H9 (cell line): ENCODE measurements around the gene PLEKHD1. TPM values are rescaled to one million over a fixed set of nuclear protein-coding genes. Genes with fewer than 3 reads are reported as not detected.

Experiments
- DNase-seq: peaks from one replicate; pipeline ENCODE4 v3.0.0-alpha.2; 2017
- H2AFZ ChIP-seq: one replicate; pipeline ENCODE4 v1.6.1; 2013; ENCODE audit warnings: mild to moderate bottlenecking, low read length, control low read depth, moderate library complexity
- H2AK5ac ChIP-seq: 2 replicates; pipeline ENCODE4 v1.6.1; 2013; ENCODE audit warnings: low read length, control low read depth, mixed read lengths; ENCODE audit not compliant: insufficient read length
- H2BK120ac ChIP-seq: one replicate; pipeline ENCODE4 v1.6.1; 2013; ENCODE audit warnings: low read depth, mild to moderate bottlenecking, low read length, control low read depth, inconsistent platforms; ENCODE audit not compliant: poor library complexity, severe bottlenecking
- H2BK12ac ChIP-seq: 2 replicates; pipeline ENCODE4 v1.6.1; 2013; ENCODE audit warnings: low read length, control low read depth, mixed read lengths, low read depth; ENCODE audit not compliant: insufficient read length
- H2BK15ac ChIP-seq: 2 replicates; pipeline ENCODE4 v1.6.1; 2013; ENCODE audit warnings: low read depth, low read length, control low read depth
- H2BK20ac ChIP-seq: one replicate; pipeline ENCODE4 v1.6.1; 2013; ENCODE audit warnings: low read depth, mild to moderate bottlenecking, low read length, control low read depth, inconsistent platforms; ENCODE audit not compliant: poor library complexity, severe bottlenecking
- H2BK5ac ChIP-seq: 2 replicates; pipeline ENCODE4 v1.6.1; 2013; ENCODE audit warnings: low read length, control low read depth, mixed read lengths; ENCODE audit not compliant: insufficient read length
- H3K14ac ChIP-seq: 2 replicates; pipeline ENCODE4 v1.6.1; 2013; ENCODE audit warnings: low read length, control low read depth; ENCODE audit not compliant: insufficient read depth
- H3K18ac ChIP-seq: 2 replicates; pipeline ENCODE4 v1.6.1; 2013; ENCODE audit warnings: low read depth, mild to moderate bottlenecking, mixed read lengths, low read length, control low read depth; ENCODE audit not compliant: insufficient read length
- H3K23ac ChIP-seq: 2 replicates; pipeline ENCODE4 v1.6.1; 2013; ENCODE audit warnings: low read length, control low read depth, mixed read lengths, low read depth; ENCODE audit not compliant: insufficient read length
- H3K23me2 ChIP-seq: 2 replicates; pipeline ENCODE4 v1.6.1; 2013; ENCODE audit warnings: low read depth, mild to moderate bottlenecking, mixed read lengths, low read length, control low read depth; ENCODE audit not compliant: insufficient read length, poor library complexity, severe bottlenecking
- H3K27ac ChIP-seq: 2 replicates; pipeline ENCODE4 v1.5.1; 2013; ENCODE audit warnings: low read length, control low read depth, mixed read lengths, low read depth; ENCODE audit not compliant: insufficient read length
- H3K27me3 ChIP-seq: 2 replicates; pipeline ENCODE4 v1.6.1; 2013; ENCODE audit warnings: low read length, control low read depth, inconsistent platforms; ENCODE audit not compliant: insufficient read depth
- H3K4ac ChIP-seq: 2 replicates; pipeline ENCODE4 v1.6.1; 2013; ENCODE audit warnings: low read depth, mild to moderate bottlenecking, control low read depth, inconsistent platforms, low read length, moderate library complexity
- H3K4me1 ChIP-seq: 2 replicates; pipeline ENCODE4 v1.6.1; 2013; ENCODE audit warnings: low read length, control low read depth, inconsistent platforms; ENCODE audit not compliant: insufficient read depth
- H3K4me2 ChIP-seq: 2 replicates; pipeline ENCODE4 v1.6.1; 2013; ENCODE audit warnings: low read length, control low read depth, mixed read lengths; ENCODE audit not compliant: insufficient read length, insufficient read depth
- H3K56ac ChIP-seq: 2 replicates; pipeline ENCODE4 v1.6.1; 2013; ENCODE audit warnings: low read depth, mild to moderate bottlenecking, mixed read lengths, low read length, control low read depth; ENCODE audit not compliant: insufficient read length
- H3K79me1 ChIP-seq: 2 replicates; pipeline ENCODE4 v1.6.1; 2013; ENCODE audit warnings: low read depth, mild to moderate bottlenecking, moderate library complexity, low read length, control low read depth, inconsistent platforms; ENCODE audit not compliant: insufficient read depth, poor library complexity, severe bottlenecking
- H3K79me2 ChIP-seq: 2 replicates; pipeline ENCODE4 v1.6.1; 2013; ENCODE audit warnings: low read length, control low read depth, inconsistent platforms; ENCODE audit not compliant: insufficient read depth
- H3K9ac ChIP-seq: 2 replicates; pipeline ENCODE4 v1.6.1; 2013; ENCODE audit warnings: low read length, control low read depth, mixed read lengths; ENCODE audit not compliant: insufficient read length; ENCODE audit errors: extremely low read depth
- H3K9me3 ChIP-seq: one replicate; pipeline ENCODE4 v1.6.1; 2013; ENCODE audit warnings: low read depth, low read length, inconsistent platforms; ENCODE audit not compliant: control insufficient read depth
- H3T11ph ChIP-seq: one replicate; pipeline ENCODE4 v1.6.1; 2013; ENCODE audit warnings: mild to moderate bottlenecking, low read length, control low read depth, inconsistent platforms
- H4K20me1 ChIP-seq: one replicate; pipeline ENCODE4 v1.6.1; 2013; ENCODE audit not compliant: control insufficient read depth, insufficient read length, insufficient read depth
- H4K5ac ChIP-seq: 2 replicates; pipeline ENCODE4 v1.6.1; 2013; ENCODE audit warnings: low read depth, mild to moderate bottlenecking, mixed read lengths, low read length, control low read depth; ENCODE audit not compliant: insufficient read length
- H4K8ac ChIP-seq: replicated peaks from 2 replicates; pipeline ENCODE4 v1.6.1; 2013; ENCODE audit warnings: low read length, control low read depth, mixed read lengths, low read depth; ENCODE audit not compliant: insufficient read length
- H4K91ac ChIP-seq: 2 replicates; pipeline ENCODE4 v1.6.1; 2013; ENCODE audit warnings: low read depth, mild to moderate bottlenecking, moderate library complexity, mixed read lengths, low read length, control low read depth; ENCODE audit not compliant: insufficient read length
- H3K27ac Mint-ChIP-seq, 3 experiments: 2 replicates in 2 of 3; 3 replicates in 1 of 3; pipeline ENCODE4 v1.8.0; 2020 to 2021; ENCODE audit warnings: mixed read lengths in 3 of 3, mild to moderate bottlenecking in 1 of 3, moderate library complexity in 1 of 3
- H3K27me3 Mint-ChIP-seq: 2 replicates; pipeline ENCODE4 v1.8.0; 2021; ENCODE audit warnings: low read depth, mild to moderate bottlenecking, moderate library complexity, mixed read lengths
- H3K36me3 Mint-ChIP-seq, 3 experiments: 2 replicates in 2 of 3; 3 replicates in 1 of 3; pipeline ENCODE4 v1.8.0; 2020 to 2021; ENCODE audit warnings: low read depth in 3 of 3, mixed read lengths in 3 of 3; ENCODE audit not compliant: insufficient read depth in 1 of 3
- H3K4me1 Mint-ChIP-seq, 2 experiments: 2 replicates each; pipeline ENCODE4 v1.8.0; 2020; ENCODE audit warnings: mixed read lengths in 2 of 2
- H3K4me3 Mint-ChIP-seq, 2 experiments: 2 replicates in 1 of 2; 3 replicates in 1 of 2; pipeline ENCODE4 v1.8.0; 2020 to 2021; ENCODE audit warnings: mild to moderate bottlenecking in 2 of 2, mixed read lengths in 2 of 2, moderate library complexity in 1 of 2
- H3K9me3 Mint-ChIP-seq, 2 experiments: 2 replicates in 1 of 2; 3 replicates in 1 of 2; pipeline ENCODE4 v1.8.0; 2020; ENCODE audit warnings: mild to moderate bottlenecking in 2 of 2, mixed read lengths in 2 of 2, moderate library complexity in 1 of 2
- WGBS: extraction: QIAGEN DNeasy Blood & Tissue Kit; methylation state at CpG from one replicate; pipeline ENCODE4 v1.1.7; 2013; ENCODE audit warnings: missing lambda C conversion rate, low lambda C conversion rate, mixed read lengths; ENCODE audit not compliant: insufficient read length; ENCODE audit errors: extremely low coverage; 5-methylcytosine and 5-hydroxymethylcytosine counted together
- total RNA-seq: library from RNA; stranded (reverse); gene quantifications from 2 replicates; pipeline ENCODE4 v1.2.1, GENCODE V29; 2021
- TF ChIP-seq, protein P1 (sequence below): fragments of 200-600 bp; sonication (generic); conservative IDR thresholded peaks from 3 replicates; pipeline ENCODE4 v1.8.0; 2021; ENCODE audit warnings: antibody characterized with exemption, mild to moderate bottlenecking

PLEKHD1 gene
- total RNA-seq, 1 experiment from 2014 or later = 0.37 TPM

DNA sequence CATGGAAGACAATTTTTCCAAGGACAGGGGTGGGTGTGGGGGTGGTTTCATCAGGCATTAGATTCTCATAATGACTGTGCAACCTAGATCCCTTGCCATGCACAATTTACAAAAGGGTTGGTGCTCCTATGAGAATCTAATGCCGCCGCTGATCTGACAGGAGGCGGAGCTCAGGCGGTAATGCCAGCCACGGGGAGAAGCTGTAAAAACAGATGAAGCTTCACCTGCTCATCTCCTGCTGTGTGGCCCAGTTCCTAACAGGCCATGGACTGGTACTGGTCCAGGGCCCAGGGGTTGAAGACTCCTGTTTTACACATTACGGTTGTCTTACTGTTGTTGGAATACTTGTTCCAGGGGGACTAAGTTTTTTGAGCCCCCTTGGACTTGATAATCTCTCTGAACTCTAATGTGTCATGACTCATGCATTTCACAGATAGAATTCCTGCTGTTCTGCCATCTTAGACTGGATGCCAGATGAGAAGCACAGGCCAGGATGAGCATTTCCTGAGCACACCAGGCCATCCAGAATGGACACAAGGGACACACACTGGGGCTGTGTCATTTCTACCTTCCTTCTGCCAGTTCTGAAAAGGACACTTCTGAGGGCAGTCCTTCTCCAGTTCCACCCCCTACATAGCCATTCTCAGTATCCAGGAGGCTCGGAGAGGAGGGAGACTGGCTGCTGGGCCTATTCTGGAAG is 5.8 kb downstream of the PLEKHD1 start:
- no peak overlapping the region for H2AK5ac ChIP-seq
- no peak overlapping the region for H3K9ac ChIP-seq
- H3K18ac ChIP-seq = no peak overlapping the region
- no peak overlapping the region for H3K4me2 ChIP-seq
- peaks cover 7% of the 10 kb centered on the region; the same call in 1 of the 2 replicates for H3K27me3 ChIP-seq
- no peak overlapping the region for H2AFZ ChIP-seq
- H3T11ph ChIP-seq = no peak overlapping the region
- H3K9me3 ChIP-seq = no peaks in the 10 kb centered on the region
- no peaks in the 10 kb centered on the region for H3K23me2 ChIP-seq
- no peak overlapping the region for H2BK120ac ChIP-seq
- Mint-ChIP-seq H3K4me3 (no peak overlapping the region), H3K4me1 (peaks cover 9 to 12% of the 10 kb centered on the region in 2 experiments; a peak in 3 of 4 replicates), H3K9me3 (no peaks in the 10 kb centered on the region), H3K27me3 (peaks cover 50% of the 10 kb centered on the region), H3K36me3 (no peaks in the 10 kb centered on the region; a peak in 1 of 7 replicates), H3K27ac (no peak overlapping the region)
- no CpG with 5 or more reads among the region's 7 CpGs for WGBS
- H3K27ac ChIP-seq = no peak overlapping the region
- H3K14ac ChIP-seq = no peak overlapping the region
- no peak overlapping the region for H4K5ac ChIP-seq
- H2BK15ac ChIP-seq = no peak overlapping the region
- no peak overlapping the region for H3K4ac ChIP-seq
- no peak overlapping the region for H4K8ac ChIP-seq
- no peak for DNase-seq
- H3K56ac ChIP-seq = no peak overlapping the region
- no peaks in the 10 kb centered on the region for H4K20me1 ChIP-seq
- H3K23ac ChIP-seq = no peak overlapping the region
- no peak overlapping the region for H2BK5ac ChIP-seq
- H3K79me1 ChIP-seq = no peaks in the 10 kb centered on the region
- TF ChIP-seq, protein P1, sequence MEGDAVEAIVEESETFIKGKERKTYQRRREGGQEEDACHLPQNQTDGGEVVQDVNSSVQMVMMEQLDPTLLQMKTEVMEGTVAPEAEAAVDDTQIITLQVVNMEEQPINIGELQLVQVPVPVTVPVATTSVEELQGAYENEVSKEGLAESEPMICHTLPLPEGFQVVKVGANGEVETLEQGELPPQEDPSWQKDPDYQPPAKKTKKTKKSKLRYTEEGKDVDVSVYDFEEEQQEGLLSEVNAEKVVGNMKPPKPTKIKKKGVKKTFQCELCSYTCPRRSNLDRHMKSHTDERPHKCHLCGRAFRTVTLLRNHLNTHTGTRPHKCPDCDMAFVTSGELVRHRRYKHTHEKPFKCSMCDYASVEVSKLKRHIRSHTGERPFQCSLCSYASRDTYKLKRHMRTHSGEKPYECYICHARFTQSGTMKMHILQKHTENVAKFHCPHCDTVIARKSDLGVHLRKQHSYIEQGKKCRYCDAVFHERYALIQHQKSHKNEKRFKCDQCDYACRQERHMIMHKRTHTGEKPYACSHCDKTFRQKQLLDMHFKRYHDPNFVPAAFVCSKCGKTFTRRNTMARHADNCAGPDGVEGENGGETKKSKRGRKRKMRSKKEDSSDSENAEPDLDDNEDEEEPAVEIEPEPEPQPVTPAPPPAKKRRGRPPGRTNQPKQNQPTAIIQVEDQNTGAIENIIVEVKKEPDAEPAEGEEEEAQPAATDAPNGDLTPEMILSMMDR = no peak
- H3K79me2 ChIP-seq = no peaks in the 10 kb centered on the region
- no peak overlapping the region for H2BK20ac ChIP-seq
- H2BK12ac ChIP-seq = no peak overlapping the region
- H3K4me1 ChIP-seq = no peaks in the 10 kb centered on the region
- H4K91ac ChIP-seq = no peak overlapping the region
